GM12875 (cell line): ENCODE results near the gene NIN.
"Not testable (repeated sequence)": the region's sequence is repeated elsewhere in the genome, so short reads cannot be mapped to it uniquely, and the experiment has no call there.

ENCODE experiments used
- H3K4me3 ChIP-seq: one replicate; pipeline ENCODE4 v1.5.1; 2011; ENCODE audit warnings: low read depth, low read length, control low read depth
- TF ChIP-seq, protein P1 (sequence below): IDR thresholded peaks from 2 replicates; pipeline ENCODE4 v1.5.1; 2011; ENCODE audit warnings: low read depth, mild to moderate bottlenecking, control low read depth, inconsistent platforms, low read length, moderate library complexity, borderline replicate concordance; ENCODE audit not compliant: insufficient read depth

Gene NIN

DNA sequence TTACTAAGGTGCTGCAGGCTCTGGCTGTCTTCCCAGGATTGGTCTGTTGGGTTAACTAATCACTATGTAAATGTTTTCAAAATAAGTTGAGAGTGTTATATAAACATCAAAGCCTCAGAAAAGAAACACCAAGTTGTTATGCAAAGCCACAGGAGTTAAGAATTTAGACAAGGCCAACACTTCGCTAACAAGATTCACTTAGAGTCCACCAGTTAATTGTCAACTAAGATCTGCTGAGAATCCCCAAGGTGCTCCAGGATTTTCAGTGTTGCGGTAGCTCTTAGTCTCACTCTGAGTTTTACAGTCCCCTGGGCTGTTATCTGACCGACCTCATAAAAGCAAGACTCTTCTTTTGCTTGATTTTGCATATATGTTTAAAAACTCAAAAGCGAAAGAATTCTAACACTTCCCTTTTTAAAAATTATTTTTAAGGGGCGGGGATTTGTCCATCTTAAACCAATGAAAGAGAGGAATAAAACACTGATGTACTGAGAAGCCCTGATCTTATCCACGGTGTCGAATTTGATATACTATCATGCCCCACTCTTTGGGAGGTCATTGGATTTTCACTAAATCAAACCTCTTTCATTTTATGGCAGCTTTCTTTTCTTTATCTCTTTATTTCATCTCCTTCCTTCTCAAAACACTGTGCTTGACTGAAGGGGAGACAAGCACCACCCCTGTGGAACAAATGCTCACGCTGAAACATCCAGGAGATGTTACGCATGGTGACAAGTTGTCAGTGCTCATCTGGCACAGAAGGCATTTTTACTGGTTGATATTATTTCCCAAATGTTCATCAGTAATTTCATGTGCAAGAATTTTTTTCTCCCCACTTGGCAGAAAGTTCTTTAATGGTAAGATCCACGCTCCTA lies 7.0 kb downstream of the NIN start:
- peak overlapping the region; percentile 34 for H3K4me3 ChIP-seq
- TF ChIP-seq, protein P1, sequence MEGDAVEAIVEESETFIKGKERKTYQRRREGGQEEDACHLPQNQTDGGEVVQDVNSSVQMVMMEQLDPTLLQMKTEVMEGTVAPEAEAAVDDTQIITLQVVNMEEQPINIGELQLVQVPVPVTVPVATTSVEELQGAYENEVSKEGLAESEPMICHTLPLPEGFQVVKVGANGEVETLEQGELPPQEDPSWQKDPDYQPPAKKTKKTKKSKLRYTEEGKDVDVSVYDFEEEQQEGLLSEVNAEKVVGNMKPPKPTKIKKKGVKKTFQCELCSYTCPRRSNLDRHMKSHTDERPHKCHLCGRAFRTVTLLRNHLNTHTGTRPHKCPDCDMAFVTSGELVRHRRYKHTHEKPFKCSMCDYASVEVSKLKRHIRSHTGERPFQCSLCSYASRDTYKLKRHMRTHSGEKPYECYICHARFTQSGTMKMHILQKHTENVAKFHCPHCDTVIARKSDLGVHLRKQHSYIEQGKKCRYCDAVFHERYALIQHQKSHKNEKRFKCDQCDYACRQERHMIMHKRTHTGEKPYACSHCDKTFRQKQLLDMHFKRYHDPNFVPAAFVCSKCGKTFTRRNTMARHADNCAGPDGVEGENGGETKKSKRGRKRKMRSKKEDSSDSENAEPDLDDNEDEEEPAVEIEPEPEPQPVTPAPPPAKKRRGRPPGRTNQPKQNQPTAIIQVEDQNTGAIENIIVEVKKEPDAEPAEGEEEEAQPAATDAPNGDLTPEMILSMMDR: no peak

DNA sequence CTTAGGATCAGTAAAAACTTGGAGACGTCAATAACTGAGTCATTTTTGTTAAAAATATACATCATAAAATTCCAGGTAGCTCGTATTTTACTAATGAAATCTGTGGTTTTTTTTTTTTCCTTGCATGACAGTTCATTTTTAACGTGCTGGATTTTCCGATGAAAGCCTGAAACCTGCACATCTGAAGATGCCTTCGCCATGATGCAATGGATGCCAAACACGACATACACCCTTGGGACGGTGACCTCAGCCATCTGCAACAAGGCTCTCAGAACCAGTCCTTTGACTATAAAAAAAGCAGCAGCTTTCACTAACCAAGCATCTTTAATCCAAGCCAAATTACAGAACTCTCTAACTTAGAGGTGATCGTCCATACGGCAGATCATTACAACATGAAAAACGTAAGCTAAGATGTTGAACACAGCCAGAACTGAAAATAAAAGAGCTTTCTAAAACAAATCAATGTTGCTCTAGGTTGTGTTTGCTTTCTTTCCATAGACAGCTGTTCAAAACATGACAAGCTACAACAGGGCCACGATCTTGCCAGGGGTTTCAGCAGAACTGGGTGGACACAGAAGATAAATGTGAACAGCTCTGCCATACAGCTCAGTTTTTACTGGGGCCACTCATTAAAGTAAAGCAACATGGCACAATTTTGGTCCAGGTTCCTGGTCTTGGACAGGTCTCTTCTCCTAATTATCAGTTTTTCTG lies 7.8 kb downstream of the NIN start:
- TF ChIP-seq, protein P1: no peak
- peak overlapping the region; percentile 28 for H3K4me3 ChIP-seq

DNA sequence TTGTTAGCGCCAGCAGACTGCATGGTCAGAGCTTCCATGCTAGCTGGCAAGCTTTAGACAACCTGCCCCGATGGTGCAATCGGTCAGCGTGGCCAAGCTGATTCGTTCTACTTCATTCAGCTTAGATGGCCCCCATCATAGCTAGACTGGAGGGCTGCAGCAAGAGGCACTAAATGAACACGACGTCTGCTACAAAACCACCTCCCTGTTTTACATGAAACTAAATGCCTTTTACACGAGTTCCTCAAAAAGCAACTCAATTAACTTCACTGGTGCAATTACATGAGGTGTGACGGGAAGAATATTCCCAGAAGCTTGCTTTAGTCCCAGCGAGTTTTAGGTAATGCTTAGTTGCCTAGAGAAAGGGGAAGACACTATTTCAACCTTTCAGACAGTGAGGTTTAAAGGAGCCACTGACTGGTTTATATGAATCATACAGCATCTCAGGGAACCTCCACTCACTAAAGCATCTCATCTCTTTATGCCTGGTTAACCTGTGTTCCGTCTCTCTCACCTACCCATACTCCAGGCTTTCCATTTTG lies 8.4 kb downstream of the NIN start:
- H3K4me3 ChIP-seq: peak overlapping the region; percentile 1

DNA sequence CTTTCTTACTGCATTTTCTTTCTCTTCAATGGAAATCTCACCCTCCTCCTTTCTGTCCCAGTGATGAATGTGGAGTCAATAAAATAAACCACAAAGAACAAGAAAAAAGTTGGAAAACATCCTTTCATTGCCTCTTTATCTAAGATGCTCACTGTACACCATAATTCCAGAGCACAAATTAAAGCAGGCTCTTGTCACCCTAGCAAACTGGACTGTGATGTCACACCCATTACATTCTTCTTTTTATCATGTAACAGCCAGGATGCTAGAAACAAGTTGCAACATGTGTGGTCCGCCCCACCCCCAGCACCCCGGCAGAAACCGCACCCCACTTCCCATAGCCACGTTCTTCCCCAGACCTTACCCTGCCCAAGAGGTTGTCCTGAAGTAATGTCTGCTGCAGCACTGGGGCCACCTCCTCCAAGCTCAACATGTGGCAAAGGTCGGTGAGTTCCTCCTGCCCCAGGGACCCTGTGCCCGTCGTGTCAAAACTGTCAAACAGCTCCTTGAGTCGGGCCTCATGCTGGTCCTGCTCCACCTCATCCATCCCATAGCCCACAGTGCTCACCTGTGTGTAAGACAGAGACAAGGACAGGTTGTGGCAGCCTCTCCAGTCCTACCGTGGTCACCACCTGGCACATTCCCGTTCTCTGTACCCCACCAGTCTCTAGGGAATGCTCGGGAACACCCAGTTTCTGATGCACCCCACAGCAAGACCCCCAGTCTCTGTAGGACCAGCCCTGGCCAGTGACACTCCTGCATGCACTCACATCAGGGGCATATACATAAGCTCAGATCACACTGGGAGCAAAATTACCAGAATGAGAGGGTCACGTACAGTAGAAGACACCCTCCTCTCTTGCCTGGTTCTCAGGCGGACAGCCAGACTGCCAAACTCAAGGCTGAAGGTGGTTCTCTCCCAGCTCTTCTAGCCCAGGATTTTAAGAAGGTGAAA lies 9.2 kb downstream of the NIN start:
- TF ChIP-seq, protein P1: no peak
- peak overlapping the region; percentile 24 for H3K4me3 ChIP-seq

More for the DNA sequence above, 8.4 kb downstream of the NIN start:
- TF ChIP-seq, protein P1: no peak

DNA sequence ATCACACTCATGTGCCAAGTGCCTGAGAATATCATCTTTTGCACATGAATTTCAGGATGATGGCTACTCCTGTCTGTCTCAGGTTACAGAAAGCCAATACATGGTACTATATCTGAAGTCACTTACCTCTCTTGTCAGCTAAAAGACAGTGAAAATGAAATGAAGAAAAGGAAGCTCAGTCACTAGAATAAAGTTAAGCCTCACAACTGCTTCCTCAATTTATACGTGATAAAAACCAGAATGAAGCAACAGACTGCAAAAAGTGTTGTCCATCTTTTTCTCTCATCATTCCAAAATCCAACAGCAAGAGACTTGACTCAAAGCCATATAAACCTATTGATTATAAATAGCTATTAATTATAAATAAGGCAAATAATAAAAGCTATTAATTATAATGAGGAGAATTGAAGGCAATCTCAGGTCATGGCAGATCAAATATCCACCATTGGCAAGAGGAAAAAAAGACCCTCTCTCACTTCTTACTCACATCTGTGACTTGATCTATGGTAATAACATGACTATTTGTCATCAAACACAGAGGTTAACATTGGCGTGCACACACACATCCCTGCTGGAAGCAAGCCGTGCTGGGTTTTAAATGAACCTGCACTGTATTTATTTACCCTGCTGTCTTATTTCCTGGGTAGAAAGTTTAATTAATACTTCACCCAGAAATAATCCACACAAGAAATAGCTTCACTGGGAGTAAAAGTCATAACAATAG lies 10.0 kb downstream of the NIN start:
- H3K4me3 ChIP-seq: no peak overlapping the region
- TF ChIP-seq, protein P1: no peak

DNA sequence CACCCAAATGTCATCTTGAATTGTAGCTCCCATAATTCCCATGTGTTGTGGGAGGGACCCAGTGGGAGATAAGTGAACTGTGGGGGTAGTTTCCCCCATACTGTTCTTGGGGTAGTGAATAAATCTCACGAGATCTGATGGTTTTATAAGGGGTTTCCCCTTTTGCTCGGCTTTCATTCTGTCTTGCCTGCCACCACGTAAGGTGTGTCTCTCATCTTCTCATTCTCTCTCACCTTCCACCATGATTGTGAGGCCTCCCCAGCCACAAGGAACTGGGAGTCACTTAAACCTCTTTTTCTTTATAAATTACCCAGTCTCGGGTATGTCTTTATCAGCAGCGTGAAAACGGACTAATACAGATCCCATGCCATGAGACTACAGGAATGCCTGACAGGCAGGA lies 11.7 kb downstream of the NIN start:
- not testable (repeated sequence) for H3K4me3 ChIP-seq
